8988T (cell line): Measurements from ENCODE around the gene PNRC1.
"Not testable (repeated sequence)": the region's sequence is repeated elsewhere in the genome, so short reads cannot be mapped to it uniquely, and the experiment has no call there.

ENCODE experiments used
- DNase-seq: peaks from one replicate; pipeline ENCODE4 v3.0.0; 2011

The PNRC1 gene

GRCh38 chr6:89080281-89081128, at the start of gene PNRC1:
Gene PNRC1, plus strand, starts transcription at chr6:89080751. Its CDS starts 144 bp downstream, at chr6:89080895.
- DNase-seq, result peak; percentile 62

- no peak for DNase-seq
Measured at GRCh38 chr6:89032599-89032998, 48.0 kb upstream of the PNRC1 start.

- DNase-seq, result no peak
Measured at GRCh38 chr6:89033461-89033860, 47.1 kb upstream of the PNRC1 start.

GRCh38 chr6:89034116-89034515, 46.4 kb upstream of the PNRC1 start:
- not testable (repeated sequence) for DNase-seq

GRCh38 chr6:89034586-89035251, 45.8 kb upstream of the PNRC1 start:
- no peak for DNase-seq

GRCh38 chr6:89035252-89036101, 45.1 kb upstream of the PNRC1 start:
- DNase-seq, result no peak

GRCh38 chr6:89037141-89037900, 43.2 kb upstream of the PNRC1 start:
- DNase-seq, result no peak

GRCh38 chr6:89037901-89038293, 42.7 kb upstream of the PNRC1 start:
- DNase-seq, result not testable (repeated sequence)

GRCh38 chr6:89042664-89043063, 37.9 kb upstream of the PNRC1 start:
- no peak for DNase-seq

- DNase-seq, result no peak
Measured at GRCh38 chr6:89044328-89045010, 36.1 kb upstream of the PNRC1 start.

GRCh38 chr6:89045011-89045387, 35.6 kb upstream of the PNRC1 start:
- DNase-seq, result no peak

GRCh38 chr6:89045576-89045975, 35.0 kb upstream of the PNRC1 start:
- no peak for DNase-seq

GRCh38 chr6:89047473-89047872, 33.1 kb upstream of the PNRC1 start:
- no peak for DNase-seq

- no peak for DNase-seq
Measured at GRCh38 chr6:89048288-89048923, 32.1 kb upstream of the PNRC1 start.

GRCh38 chr6:89048985-89049384, 31.6 kb upstream of the PNRC1 start:
- no peak for DNase-seq

GRCh38 chr6:89050155-89050554, 30.4 kb upstream of the PNRC1 start:
- no peak for DNase-seq

- no peak for DNase-seq
Measured at GRCh38 chr6:89050697-89051096, 29.9 kb upstream of the PNRC1 start.

- no peak for DNase-seq
Measured at GRCh38 chr6:89051676-89052075, 28.9 kb upstream of the PNRC1 start.

- no peak for DNase-seq
Measured at GRCh38 chr6:89054208-89054607, 26.3 kb upstream of the PNRC1 start.

- no peak for DNase-seq
Measured at GRCh38 chr6:89057759-89058158, 22.8 kb upstream of the PNRC1 start.

GRCh38 chr6:89058627-89059026, 21.9 kb upstream of the PNRC1 start:
- DNase-seq, result no peak

- DNase-seq, result no peak
Measured at GRCh38 chr6:89059227-89059626, 21.3 kb upstream of the PNRC1 start.
